Uterus (tissue), 4 donors: ENCODE measurements around the gene TNRC6C. TPM values are rescaled to one million over a fixed set of nuclear protein-coding genes. Genes with fewer than 3 reads are reported as not detected.
"Not testable (repeated sequence)": the region's sequence is repeated elsewhere in the genome, so short reads cannot be mapped to it uniquely, and the experiment has no call there.

Source experiments
- DNase-seq, 2 donors: peaks; one replicate each; pipeline ENCODE4 v3.0.0-alpha.2; 2019 to 2020
- H3K27ac ChIP-seq, 2 donors: fragments of 200-600 bp; sonication (generic); 1 replicate in 1 of 2; 2 replicates in 1 of 2; pipeline ENCODE4 v1.5.1; 2016 to 2018
- H3K27me3 ChIP-seq, 2 donors: fragments of 200-600 bp; sonication (generic); one replicate each; pipeline ENCODE4 v1.5.1; 2018 to 2019; ENCODE audit warnings: control low read depth in 1 of 2
- H3K36me3 ChIP-seq, 2 donors: fragments of 200-600 bp; sonication (generic); one replicate each; pipeline ENCODE4 v1.5.1; 2019; ENCODE audit warnings: control low read depth in 1 of 2
- H3K4me1 ChIP-seq, 2 donors: fragments of 200-600 bp; sonication (generic); one replicate each; pipeline ENCODE4 v1.5.1; 2018 to 2019; ENCODE audit warnings: control low read depth in 1 of 2
- H3K4me3 ChIP-seq, 2 donors: fragments of 200-600 bp; sonication (generic); 1 replicate in 1 of 2; 2 replicates in 1 of 2; pipeline ENCODE4 v1.5.1; 2018 to 2019; ENCODE audit warnings: mild to moderate bottlenecking in 1 of 2
- H3K9me3 ChIP-seq, 2 donors: fragments of 200-600 bp; sonication (generic); one replicate each; pipeline ENCODE4 v1.5.1; 2019; ENCODE audit warnings: control low read depth in 1 of 2
- CTCF ChIP-seq, 4 experiments: fragments of 200-600 bp in 2 of 4; fragments of 450-650 bp in 2 of 4; sonication (generic) in 2 of 4; IDR thresholded peaks; one replicate each; pipeline ENCODE4 v1.5.1; 2016 to 2019; ENCODE audit warnings: antibody characterized with exemption in 4 of 4, mild to moderate bottlenecking in 2 of 4, moderate library complexity in 1 of 4
- POLR2A ChIP-seq, 2 donors: fragments of 450-650 bp; IDR thresholded peaks; one replicate each; pipeline ENCODE4 v1.6.1; 2016; ENCODE audit warnings: antibody characterized with exemption in 2 of 2, mild to moderate bottlenecking in 1 of 2, moderate library complexity in 1 of 2
- intact Hi-C: fragments of 100-400 bp; cut with DNase I; formaldehyde crosslinking; loops from one replicate; pipeline ENCODE4 v1.15.1; 2023; ENCODE audit warnings: low total_unique reads
- total RNA-seq, 4 donors: library from RNA; depleted of rRNA in 3 of 4; stranded (reverse); fragments of >200 nt in 3 of 4; gene quantifications; one replicate each; pipeline versions ENCODE4 v1.1.0 to v1.2.4, GENCODE V29; 2014 to 2023
- donor health status: DM: yes; HTN: yes; CAD: no.

The TNRC6C gene
- total RNA-seq, 4 donors from 2014 or later = 4.6 to 68.0 (median 11.8) TPM

- TF ChIP-seq CTCF (IDR thresholded peaks at IDR 0.05) (no peak), POLR2A (IDR thresholded peaks at IDR 0.05) (no peak)
- Histone ChIP-seq H3K27me3 (no peaks in the 10 kb centered on the region), H3K4me1 (no peaks in the 10 kb centered on the region), H3K4me3 (no peak overlapping the region), H3K36me3 (no peaks in the 10 kb centered on the region), H3K27ac (no peak overlapping the region), H3K9me3 (no peaks in the 10 kb centered on the region)
- DNase-seq = no peak
- intact Hi-C loops = no loop called here
Measured at GRCh38 chr17:77974396-77974795, 15.9 kb downstream of the TNRC6C start.

- H3K27me3 ChIP-seq, H3K4me3 ChIP-seq, H3K9me3 ChIP-seq, DNase-seq, H3K36me3 ChIP-seq, H3K4me1 ChIP-seq, H3K27ac ChIP-seq, intact Hi-C loops: not testable (repeated sequence)
Measured at GRCh38 chr17:77982430-77982829, 23.9 kb downstream of the TNRC6C start.

- peaks cover 0 to 3% of the 10 kb centered on the region in 2 donors for H3K4me1 ChIP-seq
- H3K27ac ChIP-seq = no peak overlapping the region
- no peaks in the 10 kb centered on the region for H3K36me3 ChIP-seq
- no peak for TF ChIP-seq CTCF (IDR thresholded peaks at IDR 0.05)
- TF ChIP-seq POLR2A (IDR thresholded peaks at IDR 0.05) = no peak
- DNase-seq = no peak
- intact Hi-C loops = no loop called here
- no peaks in the 10 kb centered on the region for H3K9me3 ChIP-seq
- no peak overlapping the region for H3K4me3 ChIP-seq
- no peaks in the 10 kb centered on the region for H3K27me3 ChIP-seq
Measured at GRCh38 chr17:77990301-77990700, 31.8 kb downstream of the TNRC6C start.

GRCh38 chr17:77993735-77994134 is 35.2 kb downstream of the TNRC6C start:
- H3K27ac ChIP-seq, H3K4me1 ChIP-seq, H3K36me3 ChIP-seq, DNase-seq, H3K27me3 ChIP-seq, H3K9me3 ChIP-seq, H3K4me3 ChIP-seq, intact Hi-C loops: not testable (repeated sequence)

GRCh38 chr17:77995146-77995852 is 36.8 kb downstream of the TNRC6C start:
- H3K4me1 ChIP-seq = peaks cover 0 to 5% of the 10 kb centered on the region in 2 donors
- H3K36me3 ChIP-seq = no peaks in the 10 kb centered on the region
- TF ChIP-seq CTCF (IDR thresholded peaks at IDR 0.05) (no peak), POLR2A (IDR thresholded peaks at IDR 0.05) (no peak)
- no peak for DNase-seq
- intact Hi-C loops = no loop called here
- no peaks in the 10 kb centered on the region for H3K9me3 ChIP-seq
- no peak overlapping the region for H3K4me3 ChIP-seq
- H3K27ac ChIP-seq = no peak overlapping the region
- no peaks in the 10 kb centered on the region for H3K27me3 ChIP-seq

DNA sequence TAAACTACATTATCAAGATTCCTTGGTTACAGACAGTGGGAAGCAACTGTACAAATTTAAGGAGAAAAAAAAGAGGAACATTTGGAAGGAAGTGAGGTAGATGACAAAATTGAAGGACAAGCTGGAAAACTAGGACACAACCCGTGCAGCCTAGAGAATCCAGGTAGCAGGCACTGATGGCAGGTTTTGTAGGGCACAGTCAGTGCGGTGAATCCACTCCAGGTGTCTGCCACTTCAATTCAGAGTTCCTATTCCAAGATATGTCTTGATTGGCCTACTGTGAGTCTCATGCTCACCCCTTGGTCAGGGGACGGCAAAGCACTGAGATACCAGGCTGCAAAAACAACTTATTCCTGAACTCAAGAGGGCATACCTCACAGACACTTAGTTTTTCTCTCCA is 37.8 kb downstream of the TNRC6C start:
- no peak for TF ChIP-seq POLR2A (IDR thresholded peaks at IDR 0.05)
- TF ChIP-seq CTCF (IDR thresholded peaks at IDR 0.05) = no peak
- Histone ChIP-seq H3K27me3 (no peaks in the 10 kb centered on the region), H3K4me3 (no peak overlapping the region), H3K27ac (no peak overlapping the region), H3K4me1 (peaks cover 0 to 5% of the 10 kb centered on the region in 2 donors), H3K9me3 (no peaks in the 10 kb centered on the region), H3K36me3 (no peaks in the 10 kb centered on the region)
- DNase-seq = no peak
- intact Hi-C loops = no loop called here
